A673 (cell line): Measurements from ENCODE around the gene ISCU. TPM values are rescaled to one million over a fixed set of nuclear protein-coding genes. Genes with fewer than 3 reads are reported as not detected.

Experiments
- BruUV-seq: library from RNA; stranded (reverse); fragments of 400-500 nt; replicated peaks from 2 replicates; lab custom pipeline; 2021; lab: Mats Ljungman, UMichigan
- CTCF ChIA-PET: fragments of 300-600 bp; sonication (Branson Sonifier 250); formaldehyde crosslinking; loops from one replicate; lab custom pipeline; 2022; ENCODE audit warnings: antibody characterized with exemption; lab: Charles Lee
- POLR2A ChIA-PET: fragments of 300-600 bp; sonication (Branson Sonifier 250); formaldehyde crosslinking; loops from one replicate; lab custom pipeline; 2022; ENCODE audit warnings: antibody characterized with exemption; ENCODE audit not compliant: low non-redundant PET; lab: Charles Lee
- DNase-seq: peaks from one replicate; pipeline ENCODE4 v3.0.0-alpha.2; 2015; ENCODE audit warnings: low spot score
- H3K27ac ChIP-seq: fragments of 200-600 bp; sonication (generic); 2 replicates; pipeline ENCODE4 v1.5.1; 2016; ENCODE audit warnings: mixed run types, low read depth, mild to moderate bottlenecking, mixed read lengths, antibody characterized with exemption, low read length; ENCODE audit not compliant: poor library complexity, severe bottlenecking
- H3K27me3 ChIP-seq: fragments of 200-600 bp; sonication (generic); replicated peaks from 2 replicates; pipeline ENCODE4 v1.6.1; 2017; ENCODE audit warnings: mixed run types, low read depth, mild to moderate bottlenecking, mixed read lengths, antibody characterized with exemption, low read length; ENCODE audit not compliant: insufficient read depth, poor library complexity
- H3K36me3 ChIP-seq: fragments of 200-600 bp; sonication (generic); 2 replicates; pipeline ENCODE4 v1.6.1; 2016; ENCODE audit warnings: mixed run types, mild to moderate bottlenecking, mixed read lengths, antibody characterized with exemption, low read length; ENCODE audit not compliant: insufficient read depth, poor library complexity, severe bottlenecking
- H3K4me1 ChIP-seq: fragments of 200-600 bp; sonication (generic); 2 replicates; pipeline ENCODE4 v1.6.1; 2017; ENCODE audit warnings: mixed run types, mild to moderate bottlenecking, mixed read lengths, antibody characterized with exemption, low read length; ENCODE audit not compliant: insufficient read depth, poor library complexity, severe bottlenecking
- H3K4me3 ChIP-seq: fragments of 200-600 bp; sonication (generic); 2 replicates; pipeline ENCODE4 v1.5.1; 2016; ENCODE audit warnings: low read depth, mixed run types, mild to moderate bottlenecking, mixed read lengths, low read length; ENCODE audit not compliant: poor library complexity, severe bottlenecking
- H3K9me3 ChIP-seq: fragments of 200-600 bp; sonication (generic); 2 replicates; pipeline ENCODE4 v1.6.1; 2016; ENCODE audit warnings: mixed run types, low read depth, mild to moderate bottlenecking, mixed read lengths, antibody characterized with exemption, low read length; ENCODE audit not compliant: poor library complexity, severe bottlenecking
- CTCF ChIP-seq: fragments of 300-800, 200-600 bp; sonication (generic); conservative IDR thresholded peaks from 2 replicates; pipeline ENCODE4 v1.5.1; 2017; ENCODE audit warnings: low read depth, mild to moderate bottlenecking, antibody characterized with exemption, low read length, moderate library complexity, mixed read lengths
- EZH2 ChIP-seq: fragments of 200-600 bp; sonication (generic); IDR thresholded peaks from 2 replicates; pipeline ENCODE4 v1.6.1; 2017; ENCODE audit warnings: borderline replicate concordance, low read depth, mild to moderate bottlenecking, mixed read lengths, antibody characterized with exemption, low read length; ENCODE audit not compliant: poor library complexity, severe bottlenecking
- intact Hi-C: fragments of 100-400 bp; cut with micrococcal nuclease; formaldehyde crosslinking; loops from one replicate; pipeline ENCODE4 v1.10.0; 2022; ENCODE audit not compliant: unreplicated experiment
- total RNA-seq: library from RNA; stranded (reverse); gene quantifications from 2 replicates; pipeline ENCODE4 v1.2.3, GENCODE V29; 2021

Gene ISCU
- total RNA-seq, 1 experiment from 2014 or later = 73.4 TPM

GRCh38 chr12:108538616-108539195, 23.7 kb upstream of the ISCU start:
- TF ChIP-seq EZH2 = no peak
- no peak overlapping the region for H3K4me3 ChIP-seq
- peaks cover 1% of the 10 kb centered on the region for H3K4me1 ChIP-seq
- POLR2A ChIA-PET = no interaction called here
- no TSS peak for BruUV-seq
- intact Hi-C loops = no loop called here
- no peak for DNase-seq
- H3K27ac ChIP-seq = no peak overlapping the region
- peaks cover 79% of the 10 kb centered on the region for H3K36me3 ChIP-seq
- CTCF ChIA-PET = no interaction called here
- no peaks in the 10 kb centered on the region for H3K27me3 ChIP-seq
- no peaks in the 10 kb centered on the region for H3K9me3 ChIP-seq

- intact Hi-C loops = no loop called here
- Histone ChIP-seq H3K27ac (no peak overlapping the region), H3K9me3 (no peaks in the 10 kb centered on the region), H3K36me3 (peaks cover 77% of the 10 kb centered on the region), H3K4me3 (no peak overlapping the region), H3K27me3 (no peaks in the 10 kb centered on the region), H3K4me1 (no peaks in the 10 kb centered on the region)
- TF ChIP-seq EZH2 = no peak
- no peak for TF ChIP-seq CTCF
- no TSS peak for BruUV-seq
- ChIA-PET POLR2A (no interaction called here), CTCF (no interaction called here)
- DNase-seq = no peak
These were observed 20.1 kb upstream of the ISCU start for GRCh38 chr12:108542320-108542719.

GRCh38 chr12:108543652-108544051, 18.7 kb upstream of the ISCU start:
- TF ChIP-seq EZH2 (no peak), CTCF (no peak)
- BruUV-seq = no TSS peak
- Histone ChIP-seq H3K27me3 (no peaks in the 10 kb centered on the region), H3K27ac (no peak overlapping the region), H3K9me3 (no peaks in the 10 kb centered on the region), H3K4me1 (no peaks in the 10 kb centered on the region), H3K36me3 (peaks cover 77% of the 10 kb centered on the region), H3K4me3 (no peak overlapping the region)
- DNase-seq = no peak
- intact Hi-C loops = no loop called here
- POLR2A ChIA-PET = no interaction called here
- CTCF ChIA-PET = no interaction called here

GRCh38 chr12:108547686-108548085, 14.7 kb upstream of the ISCU start:
- no peaks in the 10 kb centered on the region for H3K9me3 ChIP-seq
- ChIA-PET POLR2A (no interaction called here), CTCF (no interaction called here)
- DNase-seq = no peak
- H3K4me3 ChIP-seq = no peak overlapping the region
- H3K27me3 ChIP-seq = no peaks in the 10 kb centered on the region
- H3K4me1 ChIP-seq = no peaks in the 10 kb centered on the region
- intact Hi-C loops = no loop called here
- no peak for TF ChIP-seq EZH2
- no peak for TF ChIP-seq CTCF
- no TSS peak for BruUV-seq
- no peak overlapping the region for H3K27ac ChIP-seq
- H3K36me3 ChIP-seq = peaks cover 63% of the 10 kb centered on the region
